Measurements from ENCODE around the gene GABPB1.
"Not testable (repeated sequence)": the region's sequence is repeated elsewhere in the genome, so short reads cannot be mapped to it uniquely, and the experiment has no call there.

DNA sequence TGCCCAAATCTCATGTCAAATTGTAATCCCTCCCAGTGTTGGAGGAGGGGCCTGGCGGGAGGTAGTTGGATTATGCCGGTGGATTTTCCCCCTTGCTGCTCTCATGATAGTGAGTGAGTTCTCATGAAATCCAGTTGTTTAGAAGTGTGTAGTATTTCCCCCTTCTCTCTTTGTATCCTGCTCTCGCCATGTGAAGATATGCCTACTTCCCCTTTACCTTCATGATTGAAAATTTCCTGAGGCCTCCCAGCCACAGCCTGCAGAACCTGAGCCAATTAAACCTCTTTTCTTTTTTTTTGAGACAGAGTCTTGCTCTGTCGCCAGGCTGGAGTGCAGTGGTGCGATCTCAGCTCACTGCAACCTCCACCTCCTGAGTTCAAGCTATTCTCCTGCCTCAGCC, 27.4 kb upstream of the GABPB1 start:
- TF ChIP-seq, protein P1, sequence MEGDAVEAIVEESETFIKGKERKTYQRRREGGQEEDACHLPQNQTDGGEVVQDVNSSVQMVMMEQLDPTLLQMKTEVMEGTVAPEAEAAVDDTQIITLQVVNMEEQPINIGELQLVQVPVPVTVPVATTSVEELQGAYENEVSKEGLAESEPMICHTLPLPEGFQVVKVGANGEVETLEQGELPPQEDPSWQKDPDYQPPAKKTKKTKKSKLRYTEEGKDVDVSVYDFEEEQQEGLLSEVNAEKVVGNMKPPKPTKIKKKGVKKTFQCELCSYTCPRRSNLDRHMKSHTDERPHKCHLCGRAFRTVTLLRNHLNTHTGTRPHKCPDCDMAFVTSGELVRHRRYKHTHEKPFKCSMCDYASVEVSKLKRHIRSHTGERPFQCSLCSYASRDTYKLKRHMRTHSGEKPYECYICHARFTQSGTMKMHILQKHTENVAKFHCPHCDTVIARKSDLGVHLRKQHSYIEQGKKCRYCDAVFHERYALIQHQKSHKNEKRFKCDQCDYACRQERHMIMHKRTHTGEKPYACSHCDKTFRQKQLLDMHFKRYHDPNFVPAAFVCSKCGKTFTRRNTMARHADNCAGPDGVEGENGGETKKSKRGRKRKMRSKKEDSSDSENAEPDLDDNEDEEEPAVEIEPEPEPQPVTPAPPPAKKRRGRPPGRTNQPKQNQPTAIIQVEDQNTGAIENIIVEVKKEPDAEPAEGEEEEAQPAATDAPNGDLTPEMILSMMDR (IDR thresholded peaks at IDR 0.05) = not testable (repeated sequence)
- TF ChIP-seq POLR2A (IDR thresholded peaks at IDR 0.05) = not testable (repeated sequence)

Measured in testis (tissue), 2 donors.